ENCODE measurements around the gene KLHL26.

DNA sequence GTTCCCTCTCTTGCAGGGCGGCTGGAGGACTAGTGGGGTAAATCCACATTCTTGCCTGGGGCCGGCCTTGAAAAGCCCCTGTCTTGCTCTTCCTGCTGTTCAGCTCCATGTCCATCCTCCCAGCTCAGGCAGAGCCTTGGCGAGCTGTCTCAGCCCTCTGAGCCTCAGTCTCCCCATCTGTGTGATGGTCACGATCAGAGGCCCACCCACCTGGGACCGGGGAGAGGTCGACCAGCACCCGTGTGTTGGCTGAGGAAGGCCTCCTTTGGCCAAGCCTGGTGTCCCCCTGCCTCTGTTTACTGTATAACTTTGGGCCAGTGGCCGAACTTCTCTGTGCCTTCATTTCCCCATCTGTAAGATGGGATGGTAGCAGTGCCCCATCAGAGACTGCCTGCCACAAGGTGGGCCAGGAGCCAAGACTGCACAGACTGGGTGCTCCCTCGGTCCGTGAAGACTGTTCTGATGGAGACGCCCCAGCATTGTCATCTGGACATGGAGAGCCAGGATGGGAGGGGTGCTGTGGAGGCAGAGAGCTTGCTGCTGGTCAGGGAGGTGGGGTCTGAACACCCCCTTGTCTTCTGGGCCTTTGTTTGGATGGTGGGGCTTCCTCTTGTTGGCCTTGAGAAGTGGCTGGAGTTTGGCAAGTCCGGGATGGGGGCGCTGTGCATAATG is 18.5 kb downstream of the KLHL26 start:
- TF ChIP-seq RAD21 (conservative IDR thresholded peaks at IDR 0.05), result no peak
- TF ChIP-seq, protein P1, sequence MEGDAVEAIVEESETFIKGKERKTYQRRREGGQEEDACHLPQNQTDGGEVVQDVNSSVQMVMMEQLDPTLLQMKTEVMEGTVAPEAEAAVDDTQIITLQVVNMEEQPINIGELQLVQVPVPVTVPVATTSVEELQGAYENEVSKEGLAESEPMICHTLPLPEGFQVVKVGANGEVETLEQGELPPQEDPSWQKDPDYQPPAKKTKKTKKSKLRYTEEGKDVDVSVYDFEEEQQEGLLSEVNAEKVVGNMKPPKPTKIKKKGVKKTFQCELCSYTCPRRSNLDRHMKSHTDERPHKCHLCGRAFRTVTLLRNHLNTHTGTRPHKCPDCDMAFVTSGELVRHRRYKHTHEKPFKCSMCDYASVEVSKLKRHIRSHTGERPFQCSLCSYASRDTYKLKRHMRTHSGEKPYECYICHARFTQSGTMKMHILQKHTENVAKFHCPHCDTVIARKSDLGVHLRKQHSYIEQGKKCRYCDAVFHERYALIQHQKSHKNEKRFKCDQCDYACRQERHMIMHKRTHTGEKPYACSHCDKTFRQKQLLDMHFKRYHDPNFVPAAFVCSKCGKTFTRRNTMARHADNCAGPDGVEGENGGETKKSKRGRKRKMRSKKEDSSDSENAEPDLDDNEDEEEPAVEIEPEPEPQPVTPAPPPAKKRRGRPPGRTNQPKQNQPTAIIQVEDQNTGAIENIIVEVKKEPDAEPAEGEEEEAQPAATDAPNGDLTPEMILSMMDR (IDR thresholded peaks at IDR 0.05; ENCODE audit: poor library complexity, severe bottlenecking), result no peak
- no peak for TF ChIP-seq EP300 (conservative IDR thresholded peaks at IDR 0.05; ENCODE audit: poor library complexity, severe bottlenecking)
- TF ChIP-seq EZH2 (IDR thresholded peaks at IDR 0.05; ENCODE audit: borderline replicate concordance, insufficient read depth, low read length, poor library complexity, severe bottlenecking), result no peak
- TF ChIP-seq, protein P2, sequence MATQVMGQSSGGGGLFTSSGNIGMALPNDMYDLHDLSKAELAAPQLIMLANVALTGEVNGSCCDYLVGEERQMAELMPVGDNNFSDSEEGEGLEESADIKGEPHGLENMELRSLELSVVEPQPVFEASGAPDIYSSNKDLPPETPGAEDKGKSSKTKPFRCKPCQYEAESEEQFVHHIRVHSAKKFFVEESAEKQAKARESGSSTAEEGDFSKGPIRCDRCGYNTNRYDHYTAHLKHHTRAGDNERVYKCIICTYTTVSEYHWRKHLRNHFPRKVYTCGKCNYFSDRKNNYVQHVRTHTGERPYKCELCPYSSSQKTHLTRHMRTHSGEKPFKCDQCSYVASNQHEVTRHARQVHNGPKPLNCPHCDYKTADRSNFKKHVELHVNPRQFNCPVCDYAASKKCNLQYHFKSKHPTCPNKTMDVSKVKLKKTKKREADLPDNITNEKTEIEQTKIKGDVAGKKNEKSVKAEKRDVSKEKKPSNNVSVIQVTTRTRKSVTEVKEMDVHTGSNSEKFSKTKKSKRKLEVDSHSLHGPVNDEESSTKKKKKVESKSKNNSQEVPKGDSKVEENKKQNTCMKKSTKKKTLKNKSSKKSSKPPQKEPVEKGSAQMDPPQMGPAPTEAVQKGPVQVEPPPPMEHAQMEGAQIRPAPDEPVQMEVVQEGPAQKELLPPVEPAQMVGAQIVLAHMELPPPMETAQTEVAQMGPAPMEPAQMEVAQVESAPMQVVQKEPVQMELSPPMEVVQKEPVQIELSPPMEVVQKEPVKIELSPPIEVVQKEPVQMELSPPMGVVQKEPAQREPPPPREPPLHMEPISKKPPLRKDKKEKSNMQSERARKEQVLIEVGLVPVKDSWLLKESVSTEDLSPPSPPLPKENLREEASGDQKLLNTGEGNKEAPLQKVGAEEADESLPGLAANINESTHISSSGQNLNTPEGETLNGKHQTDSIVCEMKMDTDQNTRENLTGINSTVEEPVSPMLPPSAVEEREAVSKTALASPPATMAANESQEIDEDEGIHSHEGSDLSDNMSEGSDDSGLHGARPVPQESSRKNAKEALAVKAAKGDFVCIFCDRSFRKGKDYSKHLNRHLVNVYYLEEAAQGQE (IDR thresholded peaks at IDR 0.05; ENCODE audit: borderline replicate concordance), result no peak
- TF ChIP-seq TAF1 (IDR thresholded peaks at IDR 0.05; ENCODE audit: low read depth), result no peak
- no peak for TF ChIP-seq SMC3 (conservative IDR thresholded peaks at IDR 0.05; ENCODE audit: poor library complexity)
- TF ChIP-seq POLR2AphosphoS5 (IDR thresholded peaks at IDR 0.05), result no peak

Data from neural cell (in vitro differentiated cells).